Transverse colon (tissue), 3 donors: ENCODE measurements around the gene MAST2.

Experiments used
- CTCF ChIP-seq, 5 experiments: fragments of 200-600 bp in 3 of 5; fragments of 450-650 bp in 2 of 5; sonication (generic) in 3 of 5; IDR thresholded peaks; 1 replicate in 2 of 5; 2 replicates in 3 of 5; pipeline ENCODE4 v1.5.1; 2016 to 2017; ENCODE audit warnings: antibody characterized with exemption in 5 of 5, inconsistent platforms in 3 of 5, mild to moderate bottlenecking in 2 of 5, moderate library complexity in 1 of 5
- POLR2A ChIP-seq: fragments of 450-650 bp; IDR thresholded peaks from one replicate; pipeline ENCODE4 v1.6.1; 2016; ENCODE audit warnings: antibody characterized with exemption, mild to moderate bottlenecking, moderate library complexity

GRCh38 chr1:45824607-45825006, 21.2 kb downstream of the MAST2 start:
- TF ChIP-seq CTCF (IDR thresholded peaks at IDR 0.05) (no peak), POLR2A (no peak)
